Measurements from ENCODE around the gene REXO1. TPM values are rescaled to one million over a fixed set of nuclear protein-coding genes. Genes with fewer than 3 reads are reported as not detected.
A peak's percentile ranks its signal among the peaks of the same experiment; 100 is the strongest.

Gene REXO1
- total and polyA plus RNA-seq, 2 of the 13 experiments (the other 11 are each of a cell fraction or from before 2014, with no cell fraction given), result 5.0 to 11.2 TPM

GRCh38 chr19:1862068-1862423, 13.8 kb upstream of the REXO1 start (continued):
- TF ChIP-seq ZNF775 (CRISPR knock-in tag; IDR thresholded peaks at IDR 0.05; ENCODE audit: borderline replicate concordance), result no peak
- no peak for TF ChIP-seq ZNF543 (CRISPR knock-in tag; IDR thresholded peaks at IDR 0.05)
- no peak for TF ChIP-seq BCL6 (CRISPR knock-in tag; IDR thresholded peaks at IDR 0.05)
- TF ChIP-seq ZBTB7A (CRISPR knock-in tag; IDR thresholded peaks at IDR 0.05), result 0 out of 2 replicates have a peak, but pooled peaks have one; percentile 51
- TF ChIP-seq, protein P1, sequence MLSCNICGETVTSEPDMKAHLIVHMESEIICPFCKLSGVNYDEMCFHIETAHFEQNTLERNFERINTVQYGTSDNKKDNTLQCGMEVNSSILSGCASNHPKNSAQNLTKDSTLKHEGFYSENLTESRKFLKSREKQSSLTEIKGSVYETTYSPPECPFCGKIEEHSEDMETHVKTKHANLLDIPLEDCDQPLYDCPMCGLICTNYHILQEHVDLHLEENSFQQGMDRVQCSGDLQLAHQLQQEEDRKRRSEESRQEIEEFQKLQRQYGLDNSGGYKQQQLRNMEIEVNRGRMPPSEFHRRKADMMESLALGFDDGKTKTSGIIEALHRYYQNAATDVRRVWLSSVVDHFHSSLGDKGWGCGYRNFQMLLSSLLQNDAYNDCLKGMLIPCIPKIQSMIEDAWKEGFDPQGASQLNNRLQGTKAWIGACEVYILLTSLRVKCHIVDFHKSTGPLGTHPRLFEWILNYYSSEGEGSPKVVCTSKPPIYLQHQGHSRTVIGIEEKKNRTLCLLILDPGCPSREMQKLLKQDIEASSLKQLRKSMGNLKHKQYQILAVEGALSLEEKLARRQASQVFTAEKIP (CRISPR knock-in tag; IDR thresholded peaks at IDR 0.05; ENCODE audit: borderline replicate concordance), result no peak
- TF ChIP-seq ZNF883 (CRISPR knock-in tag; IDR thresholded peaks at IDR 0.05; ENCODE audit: not compliant biosample characterization), result no peak
- no peak for TF ChIP-seq ZMAT5 (CRISPR knock-in tag; IDR thresholded peaks at IDR 0.05; ENCODE audit: borderline replicate concordance, low read depth)
- no peak for TF ChIP-seq ZSCAN20 (CRISPR knock-in tag; IDR thresholded peaks at IDR 0.05; ENCODE audit: borderline replicate concordance)
- TF ChIP-seq SIN3A (IDR thresholded peaks at IDR 0.05; ENCODE audit: borderline replicate concordance, low read depth, low read length), result peak; percentile 12; the same call in 1 of the 2 replicates
- TF ChIP-seq, protein P2, sequence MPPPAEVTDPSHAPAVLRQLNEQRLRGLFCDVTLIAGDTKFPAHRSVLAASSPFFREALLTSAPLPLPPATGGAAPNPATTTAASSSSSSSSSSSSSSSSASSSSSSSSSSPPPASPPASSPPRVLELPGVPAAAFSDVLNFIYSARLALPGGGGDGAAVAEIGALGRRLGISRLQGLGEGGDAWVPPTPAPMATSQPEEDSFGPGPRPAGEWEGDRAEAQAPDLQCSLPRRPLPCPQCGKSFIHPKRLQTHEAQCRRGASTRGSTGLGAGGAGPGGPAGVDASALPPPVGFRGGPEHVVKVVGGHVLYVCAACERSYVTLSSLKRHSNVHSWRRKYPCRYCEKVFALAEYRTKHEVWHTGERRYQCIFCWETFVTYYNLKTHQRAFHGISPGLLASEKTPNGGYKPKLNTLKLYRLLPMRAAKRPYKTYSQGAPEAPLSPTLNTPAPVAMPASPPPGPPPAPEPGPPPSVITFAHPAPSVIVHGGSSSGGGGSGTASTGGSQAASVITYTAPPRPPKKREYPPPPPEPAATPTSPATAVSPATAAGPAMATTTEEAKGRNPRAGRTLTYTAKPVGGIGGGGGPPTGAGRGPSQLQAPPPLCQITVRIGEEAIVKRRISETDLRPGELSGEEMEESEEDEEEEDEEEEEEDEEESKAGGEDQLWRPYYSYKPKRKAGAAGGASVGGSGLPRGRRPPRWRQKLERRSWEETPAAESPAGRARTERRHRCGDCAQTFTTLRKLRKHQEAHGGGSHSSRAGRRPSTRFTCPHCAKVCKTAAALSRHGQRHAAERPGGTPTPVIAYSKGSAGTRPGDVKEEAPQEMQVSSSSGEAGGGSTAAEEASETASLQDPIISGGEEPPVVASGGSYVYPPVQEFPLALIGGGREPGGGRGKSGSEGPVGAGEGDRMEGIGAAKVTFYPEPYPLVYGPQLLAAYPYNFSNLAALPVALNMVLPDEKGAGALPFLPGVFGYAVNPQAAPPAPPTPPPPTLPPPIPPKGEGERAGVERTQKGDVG (CRISPR knock-in tag; IDR thresholded peaks at IDR 0.05; ENCODE audit: borderline replicate concordance), result no peak
- TF ChIP-seq ZFP36L2 (CRISPR knock-in tag; IDR thresholded peaks at IDR 0.05), result no peak
- TF ChIP-seq ZBTB14 (CRISPR knock-in tag; IDR thresholded peaks at IDR 0.05), result 0 out of 2 replicates have a peak, but pooled peaks have one; percentile 7
- no peak for TF ChIP-seq SOX6 (IDR thresholded peaks at IDR 0.05)
- no peak for TF ChIP-seq SOX6 (CRISPR knock-in tag; IDR thresholded peaks at IDR 0.05)

Data from HepG2 (cell line).